ENCODE data around the gene VPS13D. TPM values are rescaled to one million over a fixed set of nuclear protein-coding genes. Genes with fewer than 3 reads are reported as not detected.

VPS13D gene
- polyA plus RNA-seq, 3 donors, result 3.6 to 20.2 (median 5.1) TPM

DNA sequence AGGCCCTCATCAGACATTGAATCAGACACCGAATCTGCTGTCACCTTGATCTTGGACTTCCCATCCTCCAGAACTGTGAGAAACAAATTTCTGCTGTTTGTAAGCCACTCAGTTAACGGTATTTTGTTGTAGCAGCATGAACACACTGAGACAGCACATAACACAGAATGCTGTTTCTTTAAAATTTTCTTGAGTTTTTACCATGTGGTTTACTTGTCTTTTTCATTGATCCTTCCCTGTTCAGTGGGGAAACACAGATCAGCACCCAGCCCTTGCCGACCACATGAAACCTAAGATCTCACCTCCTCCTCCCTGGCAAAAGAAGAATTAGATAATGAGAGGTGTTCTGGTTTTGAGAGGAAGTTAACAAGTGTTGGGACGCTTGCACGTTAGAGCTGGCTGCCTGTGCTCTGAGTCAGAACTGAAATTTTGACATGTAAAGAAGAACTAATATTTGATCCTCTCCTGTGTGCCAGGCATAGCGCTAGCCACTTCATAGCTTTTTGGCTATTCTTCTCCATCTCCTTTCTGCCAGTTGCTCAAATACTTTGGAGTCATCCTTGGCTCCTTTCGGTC, 208.6 kb downstream of the VPS13D start:
- Histone ChIP-seq H3K36me3 (replicated peaks in 1 of 2; ENCODE audit: control insufficient read depth in 1 of 2, insufficient read depth in 2 of 2, low read length in 2 of 2) (peaks cover 12 to 79% of the 10 kb centered on the region in 2 donors), H3K27me3 (ENCODE audit: control insufficient read depth in 2 of 2, insufficient read depth in 2 of 2, low read length in 2 of 2) (no peaks in the 10 kb centered on the region), H3K4me3 (replicated peaks in 1 of 3; ENCODE audit: low read depth in 2 of 3, low read length in 3 of 3) (no peak overlapping the region), H3K79me2 (ENCODE audit: insufficient read depth, low read length) (no peaks in the 10 kb centered on the region), H3K9ac (ENCODE audit: insufficient read depth, low read length, poor library complexity, severe bottlenecking) (no peak overlapping the region), H3K9me3 (replicated peaks in 1 of 2; ENCODE audit: control insufficient read depth in 1 of 2, insufficient read depth in 1 of 2, low read length in 2 of 2) (no peaks in the 10 kb centered on the region), H2AFZ (ENCODE audit: insufficient read depth, low read depth, low read length, poor library complexity, severe bottlenecking) (no peak overlapping the region), H4K20me1 (ENCODE audit: insufficient read depth, low read length) (peaks cover 5% of the 10 kb centered on the region), H3K27ac (ENCODE audit: low read depth in 1 of 2, low read length in 2 of 2) (no peak overlapping the region), H3K4me2 (replicated peaks; ENCODE audit: extremely low read depth, low read length, poor library complexity, severe bottlenecking) (no peak overlapping the region), H3K4me1 (ENCODE audit: control insufficient read depth in 1 of 2, insufficient read depth in 2 of 2, low read length in 2 of 2) (peaks cover 0 to 6% of the 10 kb centered on the region in 2 donors)
- no peak for DNase-seq
- Mint-ChIP-seq H3K4me3 (no peak overlapping the region), H3K9me3 (no peaks in the 10 kb centered on the region), H3K27ac (peak overlapping the region in 3 of 7 donors; percentile 13 to 49 (median 17)), H3K36me3 (peaks cover 70 to 71% of the 10 kb centered on the region in 2 donors), H3K27me3 (ENCODE audit: low read depth in 3 of 3) (peaks cover 0 to 4% (median 2%) of the 10 kb centered on the region in 3 donors), H3K4me1 (peaks cover 28% of the 10 kb centered on the region)
- TF ChIP-seq, protein P1, sequence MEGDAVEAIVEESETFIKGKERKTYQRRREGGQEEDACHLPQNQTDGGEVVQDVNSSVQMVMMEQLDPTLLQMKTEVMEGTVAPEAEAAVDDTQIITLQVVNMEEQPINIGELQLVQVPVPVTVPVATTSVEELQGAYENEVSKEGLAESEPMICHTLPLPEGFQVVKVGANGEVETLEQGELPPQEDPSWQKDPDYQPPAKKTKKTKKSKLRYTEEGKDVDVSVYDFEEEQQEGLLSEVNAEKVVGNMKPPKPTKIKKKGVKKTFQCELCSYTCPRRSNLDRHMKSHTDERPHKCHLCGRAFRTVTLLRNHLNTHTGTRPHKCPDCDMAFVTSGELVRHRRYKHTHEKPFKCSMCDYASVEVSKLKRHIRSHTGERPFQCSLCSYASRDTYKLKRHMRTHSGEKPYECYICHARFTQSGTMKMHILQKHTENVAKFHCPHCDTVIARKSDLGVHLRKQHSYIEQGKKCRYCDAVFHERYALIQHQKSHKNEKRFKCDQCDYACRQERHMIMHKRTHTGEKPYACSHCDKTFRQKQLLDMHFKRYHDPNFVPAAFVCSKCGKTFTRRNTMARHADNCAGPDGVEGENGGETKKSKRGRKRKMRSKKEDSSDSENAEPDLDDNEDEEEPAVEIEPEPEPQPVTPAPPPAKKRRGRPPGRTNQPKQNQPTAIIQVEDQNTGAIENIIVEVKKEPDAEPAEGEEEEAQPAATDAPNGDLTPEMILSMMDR (IDR thresholded peaks at IDR 0.05), result no peak
- 60% methylated on average over 6 of the region's 7 CpGs for WGBS (ENCODE audit: insufficient coverage)
- intact Hi-C loops (cut with micrococcal nuclease), result no loop called here

DNA sequence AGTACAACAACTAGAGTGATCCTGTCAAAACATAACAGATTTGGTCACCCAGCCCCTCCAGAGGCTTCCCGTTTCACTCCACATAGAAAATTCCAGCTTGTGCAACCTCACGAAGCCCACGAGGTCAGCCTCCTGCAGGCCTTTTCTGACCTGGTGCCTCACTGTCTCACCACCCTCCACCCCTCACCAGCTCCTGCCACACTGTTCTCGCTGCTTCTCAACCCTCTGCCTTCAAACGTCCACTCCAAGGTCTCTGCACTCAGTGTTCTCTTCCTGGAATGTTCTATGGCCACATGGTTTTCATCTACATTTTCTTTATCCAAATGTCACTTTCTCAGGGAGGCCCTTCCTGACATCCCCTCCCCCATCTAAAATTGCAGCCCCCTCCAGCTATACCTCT, 209.2 kb downstream of the VPS13D start:
- Histone ChIP-seq H4K20me1 (ENCODE audit: insufficient read depth, low read length) (peaks cover 5% of the 10 kb centered on the region), H3K79me2 (ENCODE audit: insufficient read depth, low read length) (no peaks in the 10 kb centered on the region), H3K27ac (ENCODE audit: low read depth in 1 of 2, low read length in 2 of 2) (no peak overlapping the region), H3K27me3 (ENCODE audit: control insufficient read depth in 2 of 2, insufficient read depth in 2 of 2, low read length in 2 of 2) (no peaks in the 10 kb centered on the region), H3K9ac (ENCODE audit: insufficient read depth, low read length, poor library complexity, severe bottlenecking) (no peak overlapping the region), H3K4me3 (replicated peaks in 1 of 3; ENCODE audit: low read depth in 2 of 3, low read length in 3 of 3) (no peak overlapping the region), H2AFZ (ENCODE audit: insufficient read depth, low read depth, low read length, poor library complexity, severe bottlenecking) (no peak overlapping the region), H3K4me1 (ENCODE audit: control insufficient read depth in 1 of 2, insufficient read depth in 2 of 2, low read length in 2 of 2) (peaks cover 0 to 6% of the 10 kb centered on the region in 2 donors), H3K36me3 (replicated peaks in 1 of 2; ENCODE audit: control insufficient read depth in 1 of 2, insufficient read depth in 2 of 2, low read length in 2 of 2) (peaks cover 12 to 79% of the 10 kb centered on the region in 2 donors), H3K4me2 (replicated peaks; ENCODE audit: extremely low read depth, low read length, poor library complexity, severe bottlenecking) (no peak overlapping the region), H3K9me3 (replicated peaks in 1 of 2; ENCODE audit: control insufficient read depth in 1 of 2, insufficient read depth in 1 of 2, low read length in 2 of 2) (no peaks in the 10 kb centered on the region)
- intact Hi-C loops (cut with micrococcal nuclease), result no loop called here
- DNase-seq, result no peak
- Mint-ChIP-seq H3K4me1 (peaks cover 22% of the 10 kb centered on the region), H3K27ac (peak overlapping the region in 3 of 7 donors; percentile 17 to 40 (median 36)), H3K36me3 (peaks cover 69 to 71% of the 10 kb centered on the region in 2 donors), H3K9me3 (no peaks in the 10 kb centered on the region), H3K27me3 (ENCODE audit: low read depth in 3 of 3) (peaks cover 0 to 4% (median 2%) of the 10 kb centered on the region in 3 donors), H3K4me3 (no peak overlapping the region)
- WGBS (ENCODE audit: insufficient coverage), result 85% methylated on average over 5 of the region's 5 CpGs
- TF ChIP-seq, protein P1 (IDR thresholded peaks at IDR 0.05), result no peak

All from CD14-positive monocyte (primary cell).